Large intestine (tissue), 3 donors: ENCODE measurements around the gene RAG1. TPM values are rescaled to one million over a fixed set of nuclear protein-coding genes. Genes with fewer than 3 reads are reported as not detected.

Experiments
- DNase-seq, 2 donors: peaks; one replicate each; pipeline versions ENCODE4 v3.0.0 to v3.0.0-alpha.2; 2013
- H3K27ac ChIP-seq: one replicate; pipeline ENCODE4 v1.5.1; 2013; ENCODE audit warnings: low read length
- H3K27me3 ChIP-seq: 2 replicates; pipeline ENCODE4 v1.6.1; 2013; ENCODE audit warnings: low read length; ENCODE audit not compliant: control insufficient read depth, insufficient read depth
- H3K36me3 ChIP-seq: 2 replicates; pipeline ENCODE4 v1.6.1; 2013; ENCODE audit warnings: low read length; ENCODE audit not compliant: control insufficient read depth, insufficient read depth
- H3K4me1 ChIP-seq: one replicate; pipeline ENCODE4 v1.6.1; 2013; ENCODE audit warnings: low read length; ENCODE audit not compliant: control insufficient read depth, insufficient read depth
- H3K4me3 ChIP-seq: one replicate; pipeline ENCODE4 v1.5.1; 2013; ENCODE audit warnings: low read length
- H3K9me3 ChIP-seq: one replicate; pipeline ENCODE4 v1.6.1; 2013; ENCODE audit warnings: mild to moderate bottlenecking, low read depth, low read length, moderate library complexity; ENCODE audit not compliant: control insufficient read depth
- WGBS: methylation state at CpG from one replicate; pipeline ENCODE4 v1.1.5; 2013; ENCODE audit warnings: low lambda C conversion rate; ENCODE audit not compliant: insufficient coverage; 5-methylcytosine and 5-hydroxymethylcytosine counted together
- polyA plus RNA-seq: library from polyadenylated mRNA; unstranded; fragments of 120-200 nt; gene quantifications from one replicate; pipeline ENCODE4 v1.2.1, GENCODE V29; 2013

The RAG1 gene
- polyA plus RNA-seq, 1 donor: 3.5 TPM

DNA sequence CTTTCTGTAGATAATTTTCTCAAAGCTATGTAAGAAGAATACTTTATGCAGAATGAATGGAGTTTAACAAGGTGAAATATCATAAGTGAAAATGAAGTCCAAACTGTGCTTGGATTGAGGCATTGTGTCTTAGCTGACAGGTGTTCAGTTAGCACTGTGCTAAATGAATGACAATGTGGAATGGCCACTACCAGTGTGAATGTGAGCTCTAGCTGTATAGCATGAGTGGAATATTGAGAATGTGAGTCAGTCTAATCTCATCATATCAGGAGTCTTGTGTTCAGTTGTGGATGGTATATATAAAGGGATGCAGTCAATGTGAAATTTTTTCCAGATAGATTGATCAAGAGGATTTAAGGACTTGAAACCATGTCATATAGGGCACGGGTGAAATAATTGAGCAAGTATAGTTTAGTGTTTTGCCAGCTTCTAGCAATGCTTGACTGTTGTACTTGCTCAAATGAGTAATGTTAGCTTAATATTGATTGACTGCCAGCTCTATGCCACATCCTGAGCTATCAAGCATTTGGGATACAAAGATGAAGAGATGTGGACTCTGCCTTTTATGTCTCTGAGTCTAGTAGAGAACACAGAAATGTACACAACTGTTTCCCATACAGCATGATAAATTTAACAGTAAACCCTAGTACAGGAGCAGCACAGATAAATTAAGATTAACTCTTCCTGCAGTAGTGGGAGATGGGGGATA lies 40.8 kb downstream of the RAG1 start:
- 100% methylated on average over 1 of the region's 1 CpG for WGBS

DNA sequence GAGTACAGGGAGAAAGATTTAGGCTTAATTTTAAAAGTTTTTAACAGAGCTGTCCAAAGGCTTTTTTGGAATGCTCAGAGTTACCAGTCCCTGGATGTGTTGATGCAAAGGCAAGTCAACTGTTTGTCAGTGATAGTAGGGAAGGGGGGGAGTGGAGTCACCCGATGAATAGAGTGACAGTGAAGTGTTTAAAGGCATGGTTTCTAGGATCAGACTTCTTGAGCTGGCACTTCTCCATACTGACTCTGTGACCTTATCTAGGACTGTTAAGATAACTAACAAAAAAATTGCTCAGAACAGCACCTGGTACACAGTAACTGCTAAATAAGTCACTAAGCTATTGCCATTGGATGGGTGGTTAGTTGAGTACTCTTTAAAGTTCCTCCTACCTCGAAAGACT lies 41.6 kb downstream of the RAG1 start:
- Histone ChIP-seq H3K4me3 (no peak overlapping the region), H3K9me3 (no peaks in the 10 kb centered on the region), H3K36me3 (peaks cover 3% of the 10 kb centered on the region), H3K4me1 (no peaks in the 10 kb centered on the region), H3K27ac (no peak overlapping the region), H3K27me3 (no peaks in the 10 kb centered on the region)
- no peak for DNase-seq
- 89% methylated on average over 1 of the region's 2 CpGs for WGBS

More for the DNA sequence above, 40.8 kb downstream of the RAG1 start:
- H3K9me3 ChIP-seq: no peaks in the 10 kb centered on the region
- DNase-seq: no peak
- H3K27me3 ChIP-seq: no peaks in the 10 kb centered on the region
- H3K4me1 ChIP-seq: no peaks in the 10 kb centered on the region
- H3K4me3 ChIP-seq: no peak overlapping the region
- H3K36me3 ChIP-seq: peaks cover 3% of the 10 kb centered on the region
- H3K27ac ChIP-seq: no peak overlapping the region

DNA sequence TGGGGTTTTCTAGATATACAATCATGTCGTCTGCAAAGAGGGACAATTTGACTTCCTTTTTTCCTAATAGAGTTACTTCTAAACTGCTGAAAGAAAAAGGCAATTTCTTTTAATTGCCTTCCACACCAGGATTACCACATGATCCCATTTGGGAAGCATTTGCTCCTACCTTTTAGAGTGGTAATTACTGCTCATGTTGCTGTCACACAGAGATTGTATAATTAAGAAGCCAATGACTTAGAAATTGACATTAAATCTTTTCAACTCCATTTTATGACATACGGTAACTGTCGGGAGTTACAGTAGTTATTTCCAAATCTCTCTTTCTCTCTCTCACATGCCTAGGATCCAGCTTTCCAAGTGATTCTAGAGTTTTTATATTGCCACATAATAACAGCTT lies 48.0 kb downstream of the RAG1 start:
- H3K36me3 ChIP-seq: peaks cover 3% of the 10 kb centered on the region
- no peaks in the 10 kb centered on the region for H3K27me3 ChIP-seq
- no peaks in the 10 kb centered on the region for H3K9me3 ChIP-seq
- no peak overlapping the region for H3K27ac ChIP-seq
- no peaks in the 10 kb centered on the region for H3K4me1 ChIP-seq
- DNase-seq: no peak
- H3K4me3 ChIP-seq: no peak overlapping the region
- WGBS: no CpG with 5 or more reads among the region's 3 CpGs

DNA sequence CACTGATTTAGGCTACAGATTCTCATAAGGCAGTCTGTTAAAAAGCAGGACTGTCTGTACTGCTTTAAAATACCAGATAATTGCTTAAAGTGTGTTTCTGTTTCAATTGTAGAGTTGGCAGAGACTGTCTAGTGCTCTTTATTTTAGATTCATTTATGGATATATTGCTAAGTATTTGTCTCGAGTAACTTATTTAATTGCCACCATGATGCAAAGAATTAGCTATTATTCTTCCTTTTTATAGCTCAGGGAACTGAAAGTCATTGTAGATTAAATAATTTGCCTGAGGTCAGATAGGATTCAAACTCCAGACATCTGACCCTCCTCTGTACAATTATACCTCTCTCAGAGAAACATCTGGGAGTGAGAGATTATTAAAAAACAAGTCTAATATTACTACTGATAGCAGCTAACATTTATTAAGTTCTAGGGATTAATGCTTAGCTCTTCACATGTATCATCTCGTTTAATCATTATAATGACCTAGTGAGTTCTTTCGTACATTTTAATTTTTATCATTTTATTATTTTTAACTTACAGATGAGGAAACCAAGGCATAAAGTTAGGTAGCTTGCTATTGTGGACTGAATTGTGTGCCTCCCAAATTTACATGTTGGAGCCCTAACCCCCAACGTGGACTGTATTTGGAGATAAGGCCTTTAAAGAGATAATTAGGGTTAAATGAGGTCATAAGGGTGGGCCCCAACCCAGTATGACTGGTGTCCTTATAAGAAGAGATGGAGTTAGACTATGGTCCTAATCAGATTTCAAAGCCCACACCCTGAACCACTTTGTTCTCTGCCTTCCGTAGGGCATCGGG lies 49.9 kb downstream of the RAG1 start:
- H3K4me1 ChIP-seq: no peaks in the 10 kb centered on the region
- no peaks in the 10 kb centered on the region for H3K36me3 ChIP-seq
- no peaks in the 10 kb centered on the region for H3K27me3 ChIP-seq
- H3K4me3 ChIP-seq: no peak overlapping the region
- no peak for DNase-seq
- 90% methylated on average over 3 of the region's 6 CpGs for WGBS
- H3K9me3 ChIP-seq: no peaks in the 10 kb centered on the region
- no peak overlapping the region for H3K27ac ChIP-seq

DNA sequence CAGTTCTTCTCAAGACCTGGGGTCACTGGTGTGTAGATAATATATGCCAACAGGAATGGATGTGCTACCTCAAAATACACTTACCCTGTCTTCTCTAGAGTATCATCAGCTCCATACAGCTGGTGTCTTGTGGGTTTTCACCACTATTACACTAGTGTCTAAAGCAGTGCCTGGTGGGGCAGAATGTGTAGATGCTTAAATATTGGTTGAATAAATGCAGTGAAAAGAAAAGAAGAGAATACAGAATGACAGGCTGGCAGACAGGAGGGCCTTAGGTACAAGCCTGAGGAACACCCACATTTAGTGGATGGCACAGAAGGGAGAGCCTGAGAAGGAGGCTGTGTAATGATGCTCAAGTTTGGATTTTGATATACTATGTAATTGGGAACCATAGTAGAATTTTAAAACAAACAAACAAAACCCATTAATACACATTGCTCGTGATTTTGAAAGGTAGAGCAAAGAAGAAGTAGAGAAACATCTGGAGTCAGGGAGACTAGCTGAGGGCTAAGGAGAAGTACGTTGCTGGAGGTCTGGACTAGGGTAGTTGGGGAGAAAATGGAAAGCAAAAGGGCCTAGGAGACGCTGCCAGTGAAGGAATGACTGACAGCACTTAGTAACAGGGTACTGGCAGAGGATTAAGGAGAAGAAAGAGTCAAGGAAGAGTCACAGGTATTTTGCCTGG lies 50.7 kb downstream of the RAG1 start:
- H3K4me1 ChIP-seq: no peaks in the 10 kb centered on the region
- no peaks in the 10 kb centered on the region for H3K9me3 ChIP-seq
- 100% methylated on average over 1 of the region's 3 CpGs for WGBS
- DNase-seq: no peak
- no peaks in the 10 kb centered on the region for H3K27me3 ChIP-seq
- H3K4me3 ChIP-seq: no peak overlapping the region
- H3K27ac ChIP-seq: no peak overlapping the region
- no peaks in the 10 kb centered on the region for H3K36me3 ChIP-seq

DNA sequence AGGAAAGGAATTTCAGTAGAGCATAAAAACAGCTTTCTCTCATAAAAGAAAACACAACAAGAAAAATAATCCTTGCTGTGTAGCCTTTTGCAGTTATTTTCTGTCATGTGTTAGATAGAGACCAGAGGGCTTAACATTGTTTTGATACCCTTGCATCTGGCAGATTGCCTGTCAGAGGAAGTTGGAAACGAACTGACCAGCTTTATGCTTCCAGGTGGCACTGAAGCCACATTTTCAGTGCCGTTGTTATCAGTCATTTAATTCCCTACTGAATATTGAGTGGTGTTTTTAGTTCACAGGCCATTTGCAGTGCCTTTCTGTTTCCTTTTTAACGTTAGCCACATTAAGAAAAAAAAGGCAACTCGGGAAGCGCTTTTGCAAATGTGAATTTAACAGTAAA lies 51.7 kb downstream of the RAG1 start:
- Histone ChIP-seq H3K27me3 (no peaks in the 10 kb centered on the region), H3K27ac (no peak overlapping the region), H3K36me3 (no peaks in the 10 kb centered on the region), H3K4me3 (no peak overlapping the region), H3K9me3 (no peaks in the 10 kb centered on the region), H3K4me1 (no peaks in the 10 kb centered on the region)
- no peak for DNase-seq
- WGBS: 66% methylated on average over 5 of the region's 5 CpGs

DNA sequence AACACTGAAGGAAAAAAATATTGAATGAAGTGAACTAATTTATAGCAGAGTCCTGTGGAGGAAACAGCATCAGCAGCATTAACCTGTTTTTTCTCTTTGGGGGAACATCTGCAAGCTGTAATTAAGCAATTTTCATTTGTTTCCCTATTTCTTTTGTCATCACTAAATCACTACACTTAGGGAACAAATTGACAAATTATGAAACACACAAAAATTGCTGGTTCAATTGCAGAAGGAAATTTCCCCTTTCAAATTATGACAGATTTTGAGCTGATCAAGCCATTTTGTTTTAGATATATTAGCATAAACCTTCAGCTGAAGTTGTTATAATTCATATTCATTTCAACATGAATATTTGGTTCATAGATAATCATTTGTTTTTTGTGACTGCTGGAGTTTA lies 52.4 kb downstream of the RAG1 start:
- Histone ChIP-seq H3K36me3 (no peaks in the 10 kb centered on the region), H3K27me3 (no peaks in the 10 kb centered on the region), H3K4me3 (no peak overlapping the region), H3K4me1 (no peaks in the 10 kb centered on the region), H3K27ac (no peak overlapping the region), H3K9me3 (no peaks in the 10 kb centered on the region)
- DNase-seq: no peak

DNA sequence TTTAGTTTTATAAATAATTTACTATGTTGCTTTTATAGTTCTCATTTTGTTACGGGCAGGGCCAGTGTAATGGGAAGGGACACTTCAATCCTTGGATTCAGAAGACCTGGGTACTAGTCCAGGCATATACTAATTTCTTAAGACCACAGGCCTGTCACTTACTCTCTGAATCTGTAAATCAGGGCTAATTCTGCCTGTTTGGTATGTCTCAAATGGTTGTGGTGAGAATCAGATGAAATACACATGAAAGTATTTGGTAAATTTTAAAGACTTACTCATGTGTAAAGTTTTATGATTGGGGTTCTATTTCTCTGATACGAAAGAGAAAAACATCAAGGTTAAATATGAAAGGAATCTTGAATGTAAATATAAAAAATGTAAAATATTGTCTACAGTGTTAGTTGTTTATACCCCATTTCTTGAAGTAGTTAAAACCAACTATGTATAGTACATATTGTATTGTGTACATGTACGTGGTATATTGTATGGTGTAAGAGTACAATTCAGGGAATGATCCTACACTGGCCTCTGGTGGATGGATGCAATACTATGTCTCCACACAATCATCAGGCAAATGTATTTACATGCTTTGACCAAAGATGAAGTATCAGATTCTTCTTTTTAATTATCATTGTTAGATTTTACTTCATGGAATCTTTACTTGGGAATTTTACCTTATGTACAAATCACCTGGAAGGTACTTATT lies 54.8 kb downstream of the RAG1 start:
- WGBS: 45% methylated on average over 1 of the region's 3 CpGs

DNA sequence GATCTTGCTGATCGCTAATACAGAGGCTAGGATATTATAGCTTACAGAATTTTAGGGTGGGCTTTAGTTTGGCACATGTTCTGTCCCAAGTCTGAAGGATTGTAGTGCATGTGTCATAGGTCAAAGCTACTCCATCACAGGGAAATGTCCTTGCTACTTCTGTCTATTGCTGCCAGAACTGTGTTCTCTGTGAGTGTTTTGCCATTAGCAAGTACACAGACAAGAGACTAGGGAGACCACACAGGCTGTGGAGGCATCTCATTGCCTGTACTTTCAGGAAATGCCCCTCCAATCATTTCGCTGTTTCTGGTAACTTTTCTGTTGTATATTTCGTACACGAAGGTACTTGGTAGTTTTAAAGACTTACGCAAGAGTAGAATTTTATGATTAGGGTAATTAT lies 55.7 kb downstream of the RAG1 start:
- Histone ChIP-seq H3K27me3 (no peaks in the 10 kb centered on the region), H3K27ac (no peak overlapping the region), H3K4me1 (no peaks in the 10 kb centered on the region), H3K4me3 (no peak overlapping the region), H3K9me3 (no peaks in the 10 kb centered on the region), H3K36me3 (no peaks in the 10 kb centered on the region)
- no peak for DNase-seq
- 73% methylated on average over 3 of the region's 5 CpGs for WGBS

More for the DNA sequence above, 54.8 kb downstream of the RAG1 start:
- DNase-seq: peak; percentile 15 to 20
- Histone ChIP-seq H3K9me3 (no peaks in the 10 kb centered on the region), H3K27ac (no peak overlapping the region), H3K4me3 (no peak overlapping the region), H3K27me3 (no peaks in the 10 kb centered on the region), H3K36me3 (no peaks in the 10 kb centered on the region), H3K4me1 (no peaks in the 10 kb centered on the region)

DNA sequence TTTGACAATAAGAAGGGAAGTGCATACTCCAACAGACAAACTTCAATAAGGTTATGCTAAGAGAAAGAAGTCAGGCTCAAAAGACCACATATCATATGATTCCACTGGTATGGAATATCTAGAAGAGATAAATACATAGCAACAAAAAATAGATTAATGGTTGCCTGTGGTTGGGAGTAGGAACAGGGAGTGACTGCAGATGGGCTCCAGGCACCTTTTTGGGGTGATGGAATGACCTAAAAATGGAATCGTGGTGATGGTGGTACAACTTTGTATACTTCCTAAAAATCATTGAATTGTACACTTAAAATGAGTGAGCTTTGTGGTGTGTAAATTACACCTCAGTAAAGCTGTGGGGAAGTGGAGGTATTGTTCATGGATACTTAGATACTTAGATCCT lies 59.2 kb downstream of the RAG1 start:
- no CpG with 5 or more reads among the region's 1 CpG for WGBS
- H3K9me3 ChIP-seq: no peaks in the 10 kb centered on the region
- DNase-seq: no peak
- no peaks in the 10 kb centered on the region for H3K27me3 ChIP-seq
- no peaks in the 10 kb centered on the region for H3K4me1 ChIP-seq
- no peak overlapping the region for H3K4me3 ChIP-seq
- no peak overlapping the region for H3K27ac ChIP-seq
- no peaks in the 10 kb centered on the region for H3K36me3 ChIP-seq
